Colonic mucosa (tissue), 4 donors: ENCODE measurements around the gene GATA3. TPM values are rescaled to one million over a fixed set of nuclear protein-coding genes. Genes with fewer than 3 reads are reported as not detected.

Experiments
- DNase-seq: peaks from one replicate; pipeline ENCODE4 v3.0.0-alpha.2; 2020
- H3K27ac ChIP-seq: fragments of 200-600 bp; one replicate; pipeline ENCODE4 v1.8.0; 2021
- H3K27me3 ChIP-seq: fragments of 200-600 bp; one replicate; pipeline ENCODE4 v1.8.0; 2021
- H3K36me3 ChIP-seq: fragments of 200-600 bp; one replicate; pipeline ENCODE4 v1.8.0; 2021
- H3K4me1 ChIP-seq: fragments of 200-600 bp; one replicate; pipeline ENCODE4 v1.8.0; 2021; ENCODE audit warnings: mild to moderate bottlenecking
- H3K4me3 ChIP-seq: fragments of 200-600 bp; one replicate; pipeline ENCODE4 v1.8.0; 2021
- H3K9ac ChIP-seq, 2 donors: one replicate each; pipeline ENCODE4 v1.7.0; 2013; ENCODE audit warnings: control low read depth in 2 of 2, low read depth in 2 of 2, low read length in 2 of 2
- H3K9me3 ChIP-seq: fragments of 200-600 bp; one replicate; pipeline ENCODE4 v1.8.0; 2021
- CTCF ChIP-seq: fragments of 200-600 bp; IDR thresholded peaks from one replicate; pipeline ENCODE4 v1.8.0; 2022; ENCODE audit warnings: antibody characterized with exemption, mild to moderate bottlenecking
- intact Hi-C: fragments of 100-400 bp; cut with DNase I; formaldehyde crosslinking; loops from one replicate; pipeline ENCODE4 v1.14.1; 2022
- total RNA-seq, 2 donors: library from RNA; stranded (reverse); fragmentation: NEBNext Ultra II Directional in 1 of 2; extraction: Animal tissue kit (Norgen Biotek cat#: 25700) in 1 of 2; gene quantifications; one replicate each; pipeline ENCODE4 v1.2.1, GENCODE V29; 2021
- donor health status: healthy.
- donor health status: DM: no; HTN: no; CAD: no.
- donor health status: DM: no; HTN: no; CAD: no.

Gene GATA3
- total RNA-seq, 2 donors from 2014 or later, result 0.48 to 0.54 TPM

- no peak for DNase-seq
- H3K27me3 ChIP-seq, result peaks cover 47% of the 10 kb centered on the region
- no peak overlapping the region for H3K27ac ChIP-seq
- H3K9me3 ChIP-seq, result no peaks in the 10 kb centered on the region
- TF ChIP-seq CTCF, result no peak
- intact Hi-C loops, result no loop called here
- no peak overlapping the region for H3K4me3 ChIP-seq
- no peaks in the 10 kb centered on the region for H3K36me3 ChIP-seq
- H3K9ac ChIP-seq, result no peak overlapping the region
- H3K4me1 ChIP-seq, result no peaks in the 10 kb centered on the region
Measured at GRCh38 chr10:8032558-8032957, 21.9 kb upstream of the GATA3 start.

DNA sequence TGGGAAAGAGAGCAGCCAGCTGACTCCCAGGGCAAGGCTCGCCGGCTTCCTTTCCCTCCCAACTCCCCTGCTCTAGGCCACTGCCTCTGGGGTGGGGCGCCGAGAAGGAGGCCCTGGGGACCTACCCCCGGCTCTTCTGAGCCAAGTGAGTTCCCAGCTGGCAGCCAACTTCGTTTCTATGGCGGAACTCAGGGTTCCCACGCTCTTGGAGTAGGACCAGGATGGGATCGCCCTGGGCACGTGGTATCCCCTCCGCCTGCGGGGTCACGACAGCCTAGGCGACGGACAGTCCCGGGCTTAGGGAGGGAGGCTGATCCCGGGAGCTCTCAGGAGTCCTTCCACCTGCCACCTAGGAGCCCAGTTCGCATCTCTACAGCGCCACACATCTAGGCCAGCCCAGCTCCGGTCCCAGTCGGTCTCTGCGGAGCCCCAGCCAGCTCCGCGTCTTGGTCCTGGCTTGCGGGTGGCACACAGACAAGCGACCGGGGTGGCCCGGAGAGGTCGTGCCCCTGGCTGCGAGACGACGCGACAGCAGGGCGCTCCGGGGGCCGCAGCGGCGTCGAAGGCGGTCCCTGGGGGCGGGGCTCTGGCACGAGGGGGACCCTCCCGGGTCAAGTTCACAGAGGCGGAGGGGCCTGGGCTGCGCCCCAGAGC lies 20.5 kb upstream of the GATA3 start:
- TF ChIP-seq CTCF, result no peak
- H3K9me3 ChIP-seq, result no peaks in the 10 kb centered on the region
- peaks cover 59% of the 10 kb centered on the region for H3K27me3 ChIP-seq
- H3K36me3 ChIP-seq, result no peaks in the 10 kb centered on the region
- intact Hi-C loops, result no loop called here
- H3K4me3 ChIP-seq, result no peak overlapping the region
- H3K9ac ChIP-seq, result no peak overlapping the region
- DNase-seq, result no peak
- no peak overlapping the region for H3K27ac ChIP-seq
- H3K4me1 ChIP-seq, result no peaks in the 10 kb centered on the region

DNA sequence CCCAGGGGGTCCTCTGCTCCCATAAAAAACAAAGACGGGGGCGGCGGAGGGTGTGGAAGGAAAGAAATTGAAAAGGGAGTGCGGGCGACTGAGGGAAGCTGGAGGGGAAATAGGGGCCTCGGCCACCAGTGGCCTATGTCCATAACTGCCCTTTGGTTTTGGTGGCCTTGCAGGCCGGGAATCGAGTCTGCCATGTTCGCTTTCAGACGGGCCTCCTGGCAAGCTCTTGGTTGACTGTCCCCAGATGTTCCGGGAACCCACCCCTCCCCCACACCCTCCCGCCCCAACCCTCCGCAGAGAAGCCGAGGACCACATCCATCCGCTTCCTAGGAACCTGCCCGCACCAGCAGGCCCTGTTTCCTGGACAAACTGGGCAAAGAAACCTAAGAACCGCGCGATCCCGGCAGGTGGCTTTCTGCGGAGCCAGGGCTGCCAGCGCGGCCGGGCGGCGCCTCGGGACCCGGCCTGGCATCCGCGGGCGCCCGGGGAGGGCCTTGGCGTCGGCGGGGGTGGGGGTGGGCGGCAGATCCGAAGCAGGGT lies 20.0 kb upstream of the GATA3 start:
- Histone ChIP-seq H3K9ac (no peak overlapping the region), H3K36me3 (no peaks in the 10 kb centered on the region), H3K9me3 (no peaks in the 10 kb centered on the region), H3K27me3 (peaks cover 65% of the 10 kb centered on the region), H3K27ac (no peak overlapping the region), H3K4me3 (no peak overlapping the region), H3K4me1 (no peaks in the 10 kb centered on the region)
- TF ChIP-seq CTCF, result no peak
- DNase-seq, result no peak
- intact Hi-C loops, result no loop called here

DNA sequence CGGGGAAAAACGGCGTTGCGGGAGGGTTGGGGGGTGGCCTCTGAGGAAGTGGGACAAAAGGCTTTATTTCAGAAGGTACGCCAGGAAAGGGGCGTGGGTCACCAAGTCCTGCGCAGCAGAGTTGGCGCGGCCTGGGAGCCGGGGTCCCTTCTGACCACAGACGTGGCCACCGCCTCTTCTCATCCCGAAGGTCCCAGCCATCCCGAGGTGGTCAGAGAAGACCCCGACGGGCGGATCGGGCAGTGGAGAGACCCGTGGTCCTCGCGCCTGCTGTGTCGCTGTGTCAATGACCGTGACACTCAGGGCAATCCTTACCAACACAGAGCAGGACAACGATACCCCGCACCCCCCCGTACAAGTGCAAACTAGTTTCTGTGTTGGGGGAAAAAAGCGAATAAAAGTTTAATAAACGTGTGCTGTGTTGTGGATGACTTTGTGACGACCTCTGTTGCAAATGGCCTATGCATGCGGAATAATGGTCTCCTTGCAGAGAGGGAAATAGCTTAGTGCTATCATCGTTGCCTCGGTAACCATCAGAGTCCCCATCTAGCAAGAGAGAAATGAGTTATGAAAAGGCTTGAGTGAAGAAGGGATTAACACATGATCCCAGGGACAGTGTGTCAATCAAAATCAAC lies 19.4 kb upstream of the GATA3 start:
- intact Hi-C loops, result no loop called here
- DNase-seq, result no peak
- no peak overlapping the region for H3K9ac ChIP-seq
- no peaks in the 10 kb centered on the region for H3K9me3 ChIP-seq
- no peak overlapping the region for H3K27ac ChIP-seq
- peaks cover 69% of the 10 kb centered on the region for H3K27me3 ChIP-seq
- H3K4me1 ChIP-seq, result no peaks in the 10 kb centered on the region
- H3K4me3 ChIP-seq, result no peak overlapping the region
- no peak for TF ChIP-seq CTCF
- H3K36me3 ChIP-seq, result no peaks in the 10 kb centered on the region

GRCh38 chr10:8035641-8036470 lies 18.6 kb upstream of the GATA3 start:
- H3K4me3 ChIP-seq, result no peak overlapping the region
- intact Hi-C loops, result no loop called here
- H3K4me1 ChIP-seq, result no peaks in the 10 kb centered on the region
- DNase-seq, result no peak
- peaks cover 74% of the 10 kb centered on the region for H3K27me3 ChIP-seq
- H3K27ac ChIP-seq, result no peak overlapping the region
- H3K36me3 ChIP-seq, result no peaks in the 10 kb centered on the region
- TF ChIP-seq CTCF, result no peak
- no peaks in the 10 kb centered on the region for H3K9me3 ChIP-seq
- no peak overlapping the region for H3K9ac ChIP-seq
